Hepatocyte (in vitro differentiated cells): Measurements from ENCODE around the gene C15orf39. TPM values are rescaled to one million over a fixed set of nuclear protein-coding genes. Genes with fewer than 3 reads are reported as not detected.
"Not testable (repeated sequence)": the region's sequence is repeated elsewhere in the genome, so short reads cannot be mapped to it uniquely, and the experiment has no call there.

Source experiments
- DNase-seq: peaks from one replicate; pipeline ENCODE4 v3.0.0-alpha.2; 2016; ENCODE audit warnings: low spot score
- H2AFZ ChIP-seq: fragments of 200-600 bp; sonication (generic); 2 replicates; pipeline ENCODE4 v1.6.0; 2016; ENCODE audit warnings: antibody characterized with exemption, mild to moderate bottlenecking
- H3K27ac ChIP-seq: fragments of 200-600 bp; sonication (generic); 2 replicates; pipeline ENCODE4 v1.5.1; 2016; ENCODE audit warnings: mild to moderate bottlenecking
- H3K27me3 ChIP-seq: fragments of 200-600 bp; sonication (generic); 2 replicates; pipeline ENCODE4 v1.6.1; 2016
- H3K36me3 ChIP-seq: fragments of 200-600 bp; sonication (generic); replicated peaks from 2 replicates; pipeline ENCODE4 v1.5.1; 2016; ENCODE audit warnings: low read depth; ENCODE audit not compliant: insufficient read depth
- H3K4me1 ChIP-seq: fragments of 200-600 bp; sonication (generic); 2 replicates; pipeline ENCODE4 v1.5.1; 2016; ENCODE audit warnings: mild to moderate bottlenecking, moderate library complexity; ENCODE audit not compliant: insufficient read depth
- H3K4me2 ChIP-seq: fragments of 200-600 bp; sonication (generic); 2 replicates; pipeline ENCODE4 v1.6.0; 2016
- H3K4me3 ChIP-seq: fragments of 200-600 bp; sonication (generic); 2 replicates; pipeline ENCODE4 v1.5.1; 2016; ENCODE audit warnings: mild to moderate bottlenecking
- H3K79me2 ChIP-seq: fragments of 200-600 bp; sonication (generic); 2 replicates; pipeline ENCODE4 v1.6.0; 2017; ENCODE audit warnings: mild to moderate bottlenecking
- H3K9me2 ChIP-seq: fragments of 200-600 bp; sonication (generic); replicated peaks from 2 replicates; pipeline ENCODE4 v1.6.0; 2017; ENCODE audit warnings: mild to moderate bottlenecking; ENCODE audit not compliant: insufficient read depth
- H3K9me3 ChIP-seq: fragments of 200-600 bp; sonication (generic); 2 replicates; pipeline ENCODE4 v1.5.1; 2016; ENCODE audit warnings: low read depth, mild to moderate bottlenecking
- H4K20me1 ChIP-seq: fragments of 200-600 bp; sonication (generic); 2 replicates; pipeline ENCODE4 v1.6.0; 2016; ENCODE audit warnings: mild to moderate bottlenecking; ENCODE audit not compliant: insufficient read depth, poor library complexity, severe bottlenecking
- EZH2 ChIP-seq: fragments of 200-600 bp; sonication (generic); IDR thresholded peaks from 2 replicates; pipeline ENCODE4 v1.6.1; 2016; ENCODE audit warnings: antibody characterized with exemption, mild to moderate bottlenecking, borderline replicate concordance
- EZH2phosphoT487 ChIP-seq: fragments of 200-600 bp; sonication (generic); IDR thresholded peaks from one replicate; pipeline ENCODE4 v1.6.1; 2018; ENCODE audit warnings: antibody characterized with exemption, mild to moderate bottlenecking, low read depth, moderate library complexity; ENCODE audit not compliant: unreplicated experiment, severe bottlenecking
- WGBS: methylation state at CpG from one replicate; pipeline ENCODE4 v1.1.6; 2016; ENCODE audit warnings: low lambda C conversion rate; ENCODE audit errors: missing lambda C conversion rate; 5-methylcytosine and 5-hydroxymethylcytosine counted together
- polyA plus RNA-seq: library from polyadenylated mRNA; unstranded; fragments of >200 nt; fragmentation: Nextera tagmentation; extraction: Ambion mirVana; gene quantifications from 2 replicates; pipeline ENCODE4 v1.2.1, GENCODE V29; 2016
- total RNA-seq: library from RNA; depleted of rRNA; stranded (reverse); fragments of >200 nt; gene quantifications from 2 replicates; pipeline ENCODE4 v1.2.3, GENCODE V29; 2014
- TF ChIP-seq, protein P1 (sequence below): fragments of 200-600 bp; sonication (generic); IDR thresholded peaks from 2 replicates; pipeline ENCODE4 v1.5.1; 2016; ENCODE audit warnings: antibody characterized with exemption, mild to moderate bottlenecking; ENCODE audit not compliant: poor library complexity

C15orf39 gene
- total and polyA plus RNA-seq, 2 experiments from 2014 or later, result 15.3 to 18.3 TPM

DNA sequence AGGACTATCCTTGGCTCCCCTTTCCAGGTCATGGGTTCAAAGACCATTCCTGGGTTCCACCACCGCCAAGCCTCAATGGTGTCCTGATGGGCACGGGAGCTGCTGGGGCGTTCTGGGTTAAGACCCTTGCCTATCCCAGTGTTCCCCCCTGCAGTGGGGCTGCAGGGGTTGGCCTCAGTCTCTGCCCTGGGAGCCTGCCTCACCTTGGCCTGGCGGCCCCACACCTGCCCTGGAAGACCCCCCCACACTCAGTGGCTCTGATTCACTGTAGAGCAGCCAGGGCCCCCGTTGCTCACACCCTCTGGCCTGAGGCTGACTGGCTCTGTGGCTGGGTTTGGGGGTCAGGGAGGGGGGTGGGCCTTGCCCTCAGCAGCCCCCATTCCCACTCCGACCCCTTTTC is 22.0 kb downstream of the C15orf39 start:
- WGBS, result 90% methylated on average over 6 of the region's 6 CpGs
- H3K27me3 ChIP-seq, result no peaks in the 10 kb centered on the region
- DNase-seq, result no peak
- no peaks in the 10 kb centered on the region for H3K9me3 ChIP-seq
- no peaks in the 10 kb centered on the region for H4K20me1 ChIP-seq
- H3K79me2 ChIP-seq, result no peaks in the 10 kb centered on the region
- H3K4me3 ChIP-seq, result no peak overlapping the region
- no peaks in the 10 kb centered on the region for H3K4me1 ChIP-seq
- H2AFZ ChIP-seq, result no peak overlapping the region
- TF ChIP-seq EZH2 (no peak), EZH2phosphoT487 (no peak)
- TF ChIP-seq, protein P1, sequence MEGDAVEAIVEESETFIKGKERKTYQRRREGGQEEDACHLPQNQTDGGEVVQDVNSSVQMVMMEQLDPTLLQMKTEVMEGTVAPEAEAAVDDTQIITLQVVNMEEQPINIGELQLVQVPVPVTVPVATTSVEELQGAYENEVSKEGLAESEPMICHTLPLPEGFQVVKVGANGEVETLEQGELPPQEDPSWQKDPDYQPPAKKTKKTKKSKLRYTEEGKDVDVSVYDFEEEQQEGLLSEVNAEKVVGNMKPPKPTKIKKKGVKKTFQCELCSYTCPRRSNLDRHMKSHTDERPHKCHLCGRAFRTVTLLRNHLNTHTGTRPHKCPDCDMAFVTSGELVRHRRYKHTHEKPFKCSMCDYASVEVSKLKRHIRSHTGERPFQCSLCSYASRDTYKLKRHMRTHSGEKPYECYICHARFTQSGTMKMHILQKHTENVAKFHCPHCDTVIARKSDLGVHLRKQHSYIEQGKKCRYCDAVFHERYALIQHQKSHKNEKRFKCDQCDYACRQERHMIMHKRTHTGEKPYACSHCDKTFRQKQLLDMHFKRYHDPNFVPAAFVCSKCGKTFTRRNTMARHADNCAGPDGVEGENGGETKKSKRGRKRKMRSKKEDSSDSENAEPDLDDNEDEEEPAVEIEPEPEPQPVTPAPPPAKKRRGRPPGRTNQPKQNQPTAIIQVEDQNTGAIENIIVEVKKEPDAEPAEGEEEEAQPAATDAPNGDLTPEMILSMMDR, result no peak
- no peak overlapping the region for H3K27ac ChIP-seq
- H3K4me2 ChIP-seq, result no peak overlapping the region
- no peaks in the 10 kb centered on the region for H3K9me2 ChIP-seq
- H3K36me3 ChIP-seq, result no peaks in the 10 kb centered on the region

DNA sequence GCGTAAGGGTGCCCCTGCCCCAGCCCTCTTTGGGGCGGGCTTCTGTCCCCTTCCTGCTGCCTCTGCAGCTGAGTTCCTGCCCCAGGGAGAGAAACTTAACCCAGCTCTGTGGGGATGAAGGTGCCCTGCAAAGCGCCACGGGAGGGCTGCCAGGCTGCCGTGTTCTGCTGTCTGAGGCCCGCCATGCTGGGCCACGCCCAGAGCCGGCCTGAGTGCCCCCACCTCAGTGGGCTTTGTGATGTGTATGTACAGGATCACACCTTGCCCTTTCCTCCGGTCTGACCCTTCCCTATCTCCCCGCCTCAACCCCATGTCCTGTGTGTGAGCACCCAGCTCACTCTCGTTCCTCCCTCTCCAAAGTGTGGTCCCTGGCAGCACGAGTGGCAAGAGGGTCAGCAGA is 22.6 kb downstream of the C15orf39 start:
- no peak for DNase-seq
- H3K27ac ChIP-seq, result no peak overlapping the region
- H3K79me2 ChIP-seq, result no peaks in the 10 kb centered on the region
- H3K27me3 ChIP-seq, result no peaks in the 10 kb centered on the region
- H3K9me2 ChIP-seq, result no peaks in the 10 kb centered on the region
- no peak overlapping the region for H2AFZ ChIP-seq
- 92% methylated on average over 12 of the region's 12 CpGs for WGBS
- H3K4me3 ChIP-seq, result no peak overlapping the region
- no peaks in the 10 kb centered on the region for H4K20me1 ChIP-seq
- H3K9me3 ChIP-seq, result no peaks in the 10 kb centered on the region
- H3K4me1 ChIP-seq, result no peaks in the 10 kb centered on the region
- H3K4me2 ChIP-seq, result no peak overlapping the region
- no peaks in the 10 kb centered on the region for H3K36me3 ChIP-seq
- TF ChIP-seq EZH2 (no peak), EZH2phosphoT487 (no peak)
- TF ChIP-seq, protein P1, result no peak

DNA sequence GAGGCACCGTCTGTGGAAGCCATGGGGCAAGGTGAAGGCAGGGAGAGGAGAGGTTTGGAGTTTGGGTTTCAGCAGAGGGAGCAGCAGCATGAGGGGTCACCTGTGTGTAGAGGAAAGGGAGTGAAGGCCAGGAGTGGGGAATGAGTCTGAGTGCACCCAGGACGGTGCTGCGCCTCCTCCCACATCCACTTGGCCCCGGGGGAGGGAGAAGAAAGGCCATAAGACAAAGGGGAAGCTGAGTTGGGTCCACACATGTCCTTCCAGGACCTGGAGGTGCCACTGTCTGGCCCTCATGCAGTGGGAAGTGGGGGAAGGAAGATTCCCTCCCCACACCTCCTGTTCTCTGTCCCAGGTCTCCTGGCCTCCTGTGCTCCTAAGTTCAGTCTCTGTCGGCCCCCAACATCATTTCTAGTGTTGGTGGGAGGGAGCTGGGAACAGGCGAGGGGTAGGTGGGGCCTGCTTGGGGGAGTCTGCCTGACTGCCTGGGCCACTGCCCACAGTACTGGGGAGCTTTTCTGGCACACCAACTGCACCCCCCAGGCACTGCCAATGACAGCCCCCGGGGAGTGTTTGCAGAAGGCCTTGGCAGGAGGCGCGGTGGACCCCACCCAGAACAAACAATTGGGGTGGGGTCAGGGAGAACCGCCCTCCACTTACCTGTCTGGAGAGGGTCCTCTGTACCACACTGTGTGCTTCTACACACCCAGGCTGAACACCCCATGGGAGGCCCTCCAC is 23.6 kb downstream of the C15orf39 start:
- H4K20me1 ChIP-seq, DNase-seq, H3K9me3 ChIP-seq, H3K4me3 ChIP-seq, H3K9me2 ChIP-seq, H3K4me1 ChIP-seq, H3K4me2 ChIP-seq, H3K27ac ChIP-seq, H3K79me2 ChIP-seq, H3K36me3 ChIP-seq, H2AFZ ChIP-seq, H3K27me3 ChIP-seq: not testable (repeated sequence)
- 68% methylated on average over 9 of the region's 10 CpGs for WGBS

DNA sequence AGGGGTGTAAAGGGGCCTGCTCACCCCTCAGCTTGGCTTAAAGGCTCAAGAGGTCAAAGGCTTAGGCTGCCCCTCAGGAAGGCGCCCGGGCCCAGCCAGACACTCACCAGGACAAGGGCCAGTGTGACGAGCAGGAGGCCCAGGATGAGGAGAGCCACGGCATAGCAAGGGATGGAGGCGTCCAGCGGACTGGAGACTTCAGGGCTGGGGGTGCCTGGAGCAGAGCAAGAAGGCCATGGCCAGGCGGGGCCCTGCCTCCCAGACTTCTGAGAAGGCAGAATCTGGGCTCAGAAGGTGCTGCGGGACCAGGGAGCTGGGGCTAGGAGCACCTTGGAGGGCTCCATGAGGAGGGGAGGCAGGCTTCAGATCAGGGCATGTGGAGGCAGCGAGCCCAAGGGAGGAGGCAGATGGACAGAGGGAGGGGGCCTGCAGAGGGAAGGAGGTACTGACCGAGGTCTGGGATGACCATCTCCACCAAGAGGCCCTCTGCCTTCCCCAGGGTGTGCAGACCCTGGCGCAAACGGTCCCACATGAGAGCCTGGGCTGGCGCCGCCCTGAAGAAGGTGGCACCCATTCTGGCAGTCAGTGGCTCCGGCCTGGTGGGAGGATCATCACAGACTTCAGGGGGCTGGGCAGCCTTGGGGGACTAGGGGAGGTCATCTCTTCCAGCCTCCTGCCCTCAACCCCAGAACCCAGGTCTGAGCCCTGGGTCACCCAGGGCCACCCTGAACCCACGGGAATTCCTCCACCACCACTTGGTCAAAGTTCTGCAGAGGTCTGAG is 24.5 kb downstream of the C15orf39 start:
- Histone ChIP-seq H3K27me3 (no peaks in the 10 kb centered on the region), H3K36me3 (no peaks in the 10 kb centered on the region), H2AFZ (no peak overlapping the region), H3K9me2 (no peaks in the 10 kb centered on the region), H3K4me3 (no peak overlapping the region), H3K4me1 (no peaks in the 10 kb centered on the region), H3K27ac (no peak overlapping the region), H3K4me2 (no peak overlapping the region), H3K9me3 (no peaks in the 10 kb centered on the region), H3K79me2 (no peaks in the 10 kb centered on the region), H4K20me1 (no peaks in the 10 kb centered on the region)
- TF ChIP-seq, protein P1, result no peak
- no peak for TF ChIP-seq EZH2
- TF ChIP-seq EZH2phosphoT487, result no peak
- 92% methylated on average over 15 of the region's 16 CpGs for WGBS
- no peak for DNase-seq

DNA sequence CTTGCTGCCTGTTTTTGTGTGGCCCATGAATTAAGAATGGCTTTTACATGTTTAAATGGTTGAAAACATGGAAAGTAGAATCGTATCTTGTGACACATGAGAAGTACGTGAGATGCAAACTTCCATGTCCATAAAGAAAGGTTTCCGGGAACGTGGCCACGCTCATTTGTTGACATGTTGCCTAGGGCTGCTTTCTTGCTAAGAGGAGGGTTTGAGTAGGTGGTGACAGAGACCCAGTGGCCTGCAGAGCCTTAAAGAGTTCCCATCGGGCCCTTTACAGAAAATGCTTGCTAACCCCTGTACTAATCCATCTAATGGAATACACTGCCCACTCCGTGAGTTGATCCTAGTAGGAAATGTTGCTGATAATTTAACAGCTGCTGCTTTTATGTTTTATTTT is 25.4 kb downstream of the C15orf39 start:
- not testable (repeated sequence) for H3K27me3 ChIP-seq, H3K27ac ChIP-seq, H4K20me1 ChIP-seq, H3K9me2 ChIP-seq, H3K79me2 ChIP-seq, H3K9me3 ChIP-seq, H3K4me3 ChIP-seq, H3K36me3 ChIP-seq, H3K4me2 ChIP-seq, H3K4me1 ChIP-seq, H2AFZ ChIP-seq, DNase-seq
- WGBS, result 77% methylated on average over 7 of the region's 7 CpGs
